Naive thymus-derived CD4-positive, alpha-beta T cell (primary cell): ENCODE measurements around the gene TEKT5. TPM values are rescaled to one million over a fixed set of nuclear protein-coding genes. Genes with fewer than 3 reads are reported as not detected.

Source experiments
- ATAC-seq: fragments of 150-1000 bp; cut with Tn5 transposase; 2 replicates; pipeline ENCODE4 v1.10.0; 2021; ENCODE audit warnings: mild to moderate bottlenecking, moderate library complexity
- CTCF ChIA-PET: fragments of 350-600 bp; sonication (Branson Sonifier 250); formaldehyde crosslinking; loops from one replicate; lab custom pipeline; 2021; ENCODE audit warnings: antibody characterized with exemption; lab: Charles Lee
- POLR2A ChIA-PET: fragments of 350-600 bp; sonication (Branson Sonifier 250); formaldehyde crosslinking; loops from one replicate; lab custom pipeline; 2021; ENCODE audit warnings: antibody characterized with exemption, inconsistent platforms; lab: Charles Lee
- DNase-seq, 9 donors: peaks; one replicate each; pipeline versions ENCODE4 v3.0.0 to v3.0.0-alpha.2; 2020 to 2022; ENCODE audit warnings: mixed read lengths in 1 of 9
- H3K27ac ChIP-seq: one replicate; pipeline ENCODE4 v1.7.0; 2013; ENCODE audit warnings: mild to moderate bottlenecking, low read depth, low read length, moderate library complexity
- H3K27me3 ChIP-seq, 2 donors: one replicate each; pipeline ENCODE4 v1.7.0; 2013; ENCODE audit warnings: low read length in 2 of 2, mild to moderate bottlenecking in 2 of 2, moderate library complexity in 2 of 2; ENCODE audit not compliant: control insufficient read depth in 2 of 2, insufficient read depth in 2 of 2
- H3K36me3 ChIP-seq, 3 experiments: 1 replicate in 2 of 3; 2 replicates in 1 of 3; pipeline ENCODE4 v1.7.0; 2013; ENCODE audit warnings: low read length in 3 of 3, mild to moderate bottlenecking in 3 of 3, moderate library complexity in 1 of 3; ENCODE audit not compliant: insufficient read depth in 3 of 3, control insufficient read depth in 2 of 3
- H3K4me1 ChIP-seq, 2 donors: one replicate each; pipeline ENCODE4 v1.7.0; 2013; ENCODE audit warnings: low read length in 2 of 2, mild to moderate bottlenecking in 2 of 2, moderate library complexity in 1 of 2; ENCODE audit not compliant: control insufficient read depth in 2 of 2, insufficient read depth in 2 of 2
- H3K4me3 ChIP-seq: 2 replicates; pipeline ENCODE4 v1.7.0; 2013; ENCODE audit warnings: mild to moderate bottlenecking, low read length
- H3K9me3 ChIP-seq, 3 experiments: 1 replicate in 2 of 3; 2 replicates in 1 of 3; pipeline ENCODE4 v1.7.0; 2013; ENCODE audit warnings: low read length in 3 of 3; ENCODE audit not compliant: control insufficient read depth in 2 of 3
- H3K27ac Mint-ChIP-seq, 9 donors: one replicate each; pipeline ENCODE4 v1.8.0; 2020 to 2022; ENCODE audit warnings: mixed read lengths in 9 of 9, mild to moderate bottlenecking in 8 of 9, moderate library complexity in 5 of 9, inconsistent platforms in 2 of 9
- H3K27me3 Mint-ChIP-seq, 5 donors: one replicate each; pipeline ENCODE4 v1.8.0; 2021 to 2022; ENCODE audit warnings: mixed read lengths in 5 of 5, mild to moderate bottlenecking in 1 of 5
- H3K36me3 Mint-ChIP-seq, 5 donors: one replicate each; pipeline ENCODE4 v1.8.0; 2020 to 2022; ENCODE audit warnings: mixed read lengths in 5 of 5, mild to moderate bottlenecking in 3 of 5, inconsistent platforms in 1 of 5
- H3K4me1 Mint-ChIP-seq, 7 donors: one replicate each; pipeline ENCODE4 v1.8.0; 2020 to 2022; ENCODE audit warnings: mixed read lengths in 7 of 7, mild to moderate bottlenecking in 3 of 7, inconsistent platforms in 1 of 7
- H3K4me3 Mint-ChIP-seq, 10 donors: one replicate each; pipeline ENCODE4 v1.8.0; 2020 to 2022; ENCODE audit warnings: mild to moderate bottlenecking in 10 of 10, mixed read lengths in 10 of 10, moderate library complexity in 6 of 10, inconsistent platforms in 2 of 10
- H3K9me3 Mint-ChIP-seq, 11 donors: one replicate each; pipeline ENCODE4 v1.8.0; 2020 to 2022; ENCODE audit warnings: mixed read lengths in 11 of 11, mild to moderate bottlenecking in 4 of 11, inconsistent platforms in 1 of 11, moderate library complexity in 1 of 11
- intact Hi-C, 2 donors: fragments of 100-400 bp; cut with micrococcal nuclease; formaldehyde crosslinking; loops; one replicate each; pipeline ENCODE4 v1.15.1; 2023
- polyA plus RNA-seq, 2 donors: library from polyadenylated mRNA; unstranded; fragments of 300-500 nt; fragmentation: Illumina TruSeq; gene quantifications; one replicate each; pipeline ENCODE4 v1.2.3, GENCODE V29; 2021
- total RNA-seq, 6 experiments: library from RNA in 5 of 6; stranded (reverse) in 5 of 6; gene quantifications; 1 replicate in 5 of 6; 2 replicates in 1 of 6; pipeline ENCODE4 v1.2.3 and lab custom pipeline; 2021 to 2026

Gene TEKT5
- total and polyA plus RNA-seq, 7 experiments from 2014 or later = 0.68 TPM; not detected in 6

DNA sequence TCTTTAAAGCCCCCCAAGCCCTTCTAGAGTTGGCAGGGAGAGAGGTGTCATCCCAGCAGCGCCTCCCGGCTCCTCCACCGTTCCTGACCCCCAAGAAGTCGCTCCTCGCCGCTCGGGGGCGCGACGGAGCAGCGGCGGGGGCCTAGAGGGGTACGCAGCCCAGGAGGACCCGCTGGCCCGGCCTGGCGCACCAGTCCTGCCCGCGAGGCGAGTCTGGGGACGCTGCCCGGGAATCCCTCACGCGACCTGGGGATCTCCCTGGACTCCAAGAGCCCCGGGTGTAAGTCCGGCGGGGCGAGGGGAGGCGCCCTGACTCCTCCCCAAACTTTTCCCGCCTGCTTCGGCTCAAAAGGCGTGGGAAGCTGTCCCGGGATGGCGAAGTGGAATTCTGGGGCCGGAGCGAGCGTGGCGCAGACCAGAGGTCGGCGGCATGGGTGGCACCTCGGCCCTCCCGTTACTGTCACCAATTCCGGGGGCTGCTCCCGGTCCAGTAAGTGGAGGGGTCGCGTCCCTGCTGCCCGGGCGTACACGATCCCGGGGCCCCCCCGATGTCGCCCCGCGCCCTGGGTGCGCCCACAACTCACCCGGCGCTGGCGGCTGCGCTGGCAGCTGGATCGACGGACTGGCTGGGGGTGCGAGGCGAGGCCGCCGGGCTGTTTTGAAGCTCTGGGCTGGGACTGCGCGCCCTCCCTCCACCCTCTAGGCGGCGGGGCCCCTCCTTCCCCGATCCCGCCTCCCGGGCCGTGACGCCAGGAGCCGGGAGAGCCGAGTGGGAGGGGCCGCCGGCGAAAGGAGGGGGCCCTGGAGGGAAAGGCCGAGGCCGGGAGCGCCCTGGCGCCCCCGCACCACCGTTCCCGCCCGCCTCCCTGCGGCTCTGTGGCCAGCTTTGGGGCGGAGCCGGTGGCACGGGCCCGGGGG is 114.5 kb downstream of the TEKT5 start, which contains the start of gene EMP2:
Gene EMP2 (minus strand): TSS at position 634 of the 918 bp plus-strand sequence. CDS start 32,981 bp downstream, outside the sequence.
- peaks cover 47 to 68% (median 67%) of the 10 kb centered on the region in 5 donors for H3K27me3 Mint-ChIP-seq
- intact Hi-C loops = no loop called here
- no peaks in the 10 kb centered on the region for H3K27me3 ChIP-seq
- peaks cover 0 to 7% (median 2%) of the 10 kb centered on the region in 7 donors for H3K4me1 Mint-ChIP-seq
- no peaks in the 10 kb centered on the region for H3K36me3 Mint-ChIP-seq
- no peaks in the 10 kb centered on the region for H3K36me3 ChIP-seq
- no peak within 1 kb of the TSS for H3K27ac ChIP-seq
- H3K4me3 Mint-ChIP-seq = peak within 1 kb of the TSS in 3 of 10 donors; percentile 29 to 65 (median 62)
- ATAC-seq (no peak), DNase-seq (no peak)
- ChIA-PET CTCF (no interaction called here), POLR2A (no interaction called here)
- H3K9me3 Mint-ChIP-seq = peaks cover 0 to 2% (median 0%) of the 10 kb centered on the region in 11 donors
- H3K27ac Mint-ChIP-seq = no peak within 1 kb of the TSS
- no peaks in the 10 kb centered on the region for H3K4me1 ChIP-seq
- H3K9me3 ChIP-seq = no peaks in the 10 kb centered on the region
- H3K4me3 ChIP-seq = no peak within 1 kb of the TSS

DNA sequence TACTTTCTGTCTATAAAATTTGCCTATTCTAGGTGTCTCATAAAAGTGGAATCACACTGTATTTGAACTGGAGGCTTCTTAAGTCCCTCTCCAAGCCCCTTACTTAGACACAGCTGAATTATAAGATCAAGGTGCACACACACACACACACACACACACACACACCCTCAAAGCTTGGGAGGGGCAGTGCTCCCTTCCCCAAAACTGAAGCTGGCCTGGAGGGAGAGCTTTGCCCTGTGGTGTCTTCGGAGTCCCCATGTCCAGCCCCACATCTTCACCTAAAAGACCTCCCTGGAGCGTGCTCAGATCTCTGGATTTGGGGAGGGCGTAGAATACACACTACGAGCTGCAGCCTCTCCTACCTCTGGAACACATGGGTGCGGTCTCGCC is 115.2 kb downstream of the TEKT5 start:
- Mint-ChIP-seq H3K27me3 (peaks cover 47 to 68% (median 62%) of the 10 kb centered on the region in 5 donors), H3K4me3 (peak overlapping the region in 1 of 10 donors; percentile 12), H3K4me1 (peaks cover 0 to 7% (median 2%) of the 10 kb centered on the region in 7 donors), H3K27ac (no peak overlapping the region), H3K36me3 (no peaks in the 10 kb centered on the region), H3K9me3 (peaks cover 0 to 2% (median 0%) of the 10 kb centered on the region in 11 donors)
- ATAC-seq = no peak
- Histone ChIP-seq H3K27ac (no peak overlapping the region), H3K4me1 (no peaks in the 10 kb centered on the region), H3K9me3 (no peaks in the 10 kb centered on the region), H3K4me3 (no peak overlapping the region), H3K27me3 (no peaks in the 10 kb centered on the region), H3K36me3 (no peaks in the 10 kb centered on the region)
- intact Hi-C loops = no loop called here
- ChIA-PET POLR2A (no interaction called here), CTCF (no interaction called here)
- no peak for DNase-seq

DNA sequence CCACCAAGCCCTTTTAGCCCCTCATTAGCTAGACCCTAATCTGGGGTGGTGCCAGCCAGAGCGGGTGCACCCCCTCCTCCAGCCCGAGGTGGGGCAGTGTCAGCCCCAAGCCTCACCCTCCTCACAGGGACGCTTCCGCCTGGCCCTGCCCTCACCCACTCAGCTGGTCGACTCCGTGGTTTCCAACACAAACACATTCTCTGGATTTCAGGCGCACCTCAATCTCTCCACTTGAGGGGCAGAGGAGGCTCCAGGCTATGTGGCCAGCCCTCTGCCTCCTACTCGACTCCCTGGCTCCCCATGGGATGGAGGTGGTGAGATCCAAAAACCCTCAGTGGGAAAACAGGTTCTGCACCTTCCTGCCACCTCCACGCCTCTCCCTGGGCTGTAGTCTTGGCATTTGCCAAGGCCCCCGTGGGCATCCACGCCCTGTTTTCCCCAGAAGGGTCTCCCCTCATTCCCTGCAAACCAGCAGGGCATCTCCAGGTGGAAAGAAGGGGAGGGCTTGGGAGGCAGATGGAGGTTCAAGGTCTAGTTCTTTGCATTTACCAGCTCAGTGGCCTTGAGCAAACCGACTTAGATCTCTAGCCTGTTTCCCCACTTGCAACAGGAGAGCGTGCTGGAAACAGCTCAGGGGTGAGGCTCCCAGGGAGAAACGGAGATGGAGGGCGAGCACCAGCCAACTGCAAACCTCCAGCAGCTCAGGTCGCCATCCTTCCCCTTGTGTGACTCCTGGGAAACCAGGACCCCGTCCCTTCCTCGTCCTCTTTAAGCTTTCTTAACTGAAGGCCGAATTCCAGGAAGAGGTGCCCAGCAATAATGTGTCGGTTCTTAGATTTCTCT is 116.0 kb downstream of the TEKT5 start:
- POLR2A ChIA-PET = no interaction called here
- ATAC-seq (no peak), DNase-seq (no peak)
- H3K27ac ChIP-seq = no peak overlapping the region
- Mint-ChIP-seq H3K27ac (no peak overlapping the region), H3K27me3 (peaks cover 45 to 65% (median 58%) of the 10 kb centered on the region in 5 donors), H3K4me1 (peaks cover 0 to 7% (median 2%) of the 10 kb centered on the region in 7 donors), H3K4me3 (no peak overlapping the region), H3K9me3 (peaks cover 0 to 2% (median 0%) of the 10 kb centered on the region in 11 donors), H3K36me3 (no peaks in the 10 kb centered on the region)
- intact Hi-C loops = no loop called here
- H3K9me3 ChIP-seq = no peaks in the 10 kb centered on the region
- no peaks in the 10 kb centered on the region for H3K36me3 ChIP-seq
- CTCF ChIA-PET = no interaction called here
- no peaks in the 10 kb centered on the region for H3K4me1 ChIP-seq
- no peaks in the 10 kb centered on the region for H3K27me3 ChIP-seq
- no peak overlapping the region for H3K4me3 ChIP-seq

Other genes starting within 250 kb of the TEKT5 start
- gene EMP2, start 114.3 kb downstream of the TEKT5 start, total RNA-seq = not detected
- gene EMP2, start 114.3 kb downstream of the TEKT5 start, polyA plus RNA-seq = not detected
- 10 to 100 TPM; 24.0 to 30.0 (median 25.5) TPM for gene NUBP1, start 48.9 kb upstream of the TEKT5 start, total RNA-seq
- gene NUBP1, start 48.9 kb upstream of the TEKT5 start, polyA plus RNA-seq = 10 to 100 TPM; 32.7 to 48.3 TPM
- under 1 TPM in 1 of 5 experiments, not detected in 4; 0.10 TPM for gene TVP23A, start 123.9 kb upstream of the TEKT5 start, total RNA-seq
- under 1 TPM; 0.15 to 0.17 TPM for gene TVP23A, start 123.9 kb upstream of the TEKT5 start, polyA plus RNA-seq
- 10 to 100 TPM in 2 of 5 experiments, 1 to 10 TPM in 3; 1.0 to 72.1 (median 6.7) TPM for gene CIITA, start 182.3 kb upstream of the TEKT5 start, total RNA-seq
- gene CIITA, start 182.3 kb upstream of the TEKT5 start, polyA plus RNA-seq = under 1 TPM; 0.12 to 0.27 TPM
- 10 to 100 TPM; 13.2 to 39.8 (median 30.2) TPM for gene DEXI, start 247.5 kb upstream of the TEKT5 start, total RNA-seq
- gene DEXI, start 247.5 kb upstream of the TEKT5 start, polyA plus RNA-seq = 10 to 100 TPM; 51.0 to 83.5 TPM
- gene CLEC16A, start 249.6 kb upstream of the TEKT5 start, total RNA-seq = 10 to 100 TPM; 28.2 to 38.2 (median 34.0) TPM
- 10 to 100 TPM; 14.7 to 25.6 TPM for gene CLEC16A, start 249.6 kb upstream of the TEKT5 start, polyA plus RNA-seq